ENCODE data around the gene FOXO4. TPM values are rescaled to one million over a fixed set of nuclear protein-coding genes. Genes with fewer than 3 reads are reported as not detected.
"Not testable (repeated sequence)": the region's sequence is repeated elsewhere in the genome, so short reads cannot be mapped to it uniquely, and the experiment has no call there.

Gene FOXO4
- 10.6 and 11.6 TPM in 2 replicates for total RNA-seq

- no peaks in the 10 kb centered on the region for H3K27me3 Mint-ChIP-seq (ENCODE audit: low read depth)
These were observed at the start of gene FOXO4 for GRCh38 chrX:71095555-71095980. Gene FOXO4 (plus strand): TSS chrX:71095851. CDS start chrX:71096529, 678 bp downstream.

GRCh38 chrX:71047891-71048290 is 47.8 kb upstream of the FOXO4 start:
- H3K4me3 Mint-ChIP-seq (ENCODE audit: low read depth); DNase-seq (ENCODE audit: low spot score); intact Hi-C loops (cut with micrococcal nuclease); H3K27me3 Mint-ChIP-seq (ENCODE audit: low read depth); H3K27ac Mint-ChIP-seq; H3K4me1 Mint-ChIP-seq (ENCODE audit: low read depth); H3K36me3 Mint-ChIP-seq (ENCODE audit: low read depth); H3K9me3 Mint-ChIP-seq: not testable (repeated sequence)

More at GRCh38 chrX:71095555-71095980, at the start of gene FOXO4:
- peak within 1 kb of the TSS; percentile 94 for H3K27ac Mint-ChIP-seq
- peak within 1 kb of the TSS; percentile 94 for H3K4me3 Mint-ChIP-seq (ENCODE audit: low read depth)
- H3K4me1 Mint-ChIP-seq (ENCODE audit: low read depth): peaks cover 19% of the 10 kb centered on the region
- intact Hi-C loops (cut with micrococcal nuclease): loop anchor here (2.0 to 5.0 kb wide), 2 partner anchors 27 to 87 kb away; partner anchors contain the start of gene SNX12
- DNase-seq (ENCODE audit: low spot score): peak; percentile 84
- no peaks in the 10 kb centered on the region for H3K36me3 Mint-ChIP-seq (ENCODE audit: low read depth)
- no peaks in the 10 kb centered on the region for H3K9me3 Mint-ChIP-seq

- Mint-ChIP-seq H3K4me1 (ENCODE audit: low read depth) (peaks cover 11% of the 10 kb centered on the region), H3K27ac (no peak overlapping the region), H3K4me3 (ENCODE audit: low read depth) (peak overlapping the region; percentile 58), H3K27me3 (ENCODE audit: low read depth) (no peaks in the 10 kb centered on the region), H3K9me3 (no peaks in the 10 kb centered on the region), H3K36me3 (ENCODE audit: low read depth) (peaks cover 14% of the 10 kb centered on the region)
- no peak for DNase-seq (ENCODE audit: low spot score)
- intact Hi-C loops (cut with micrococcal nuclease): no loop called here
These were observed 42.9 kb upstream of the FOXO4 start for GRCh38 chrX:71052721-71053120.

- DNase-seq (ENCODE audit: low spot score): peak; percentile 9
- peaks cover 16% of the 10 kb centered on the region for H3K4me1 Mint-ChIP-seq (ENCODE audit: low read depth)
- intact Hi-C loops (cut with micrococcal nuclease): no loop called here
These were observed 42.4 kb upstream of the FOXO4 start for GRCh38 chrX:71053217-71053621.

GRCh38 chrX:71056867-71057266 is 38.8 kb upstream of the FOXO4 start:
- intact Hi-C loops (cut with micrococcal nuclease): no loop called here
- Mint-ChIP-seq H3K27me3 (ENCODE audit: low read depth) (no peaks in the 10 kb centered on the region), H3K36me3 (ENCODE audit: low read depth) (peaks cover 46% of the 10 kb centered on the region), H3K9me3 (no peaks in the 10 kb centered on the region), H3K4me1 (ENCODE audit: low read depth) (peaks cover 28% of the 10 kb centered on the region), H3K27ac (no peak overlapping the region), H3K4me3 (ENCODE audit: low read depth) (no peak overlapping the region)
- DNase-seq (ENCODE audit: low spot score): no peak

More at GRCh38 chrX:71053217-71053621, 42.4 kb upstream of the FOXO4 start:
- Mint-ChIP-seq H3K27me3 (ENCODE audit: low read depth) (no peaks in the 10 kb centered on the region), H3K36me3 (ENCODE audit: low read depth) (peaks cover 19% of the 10 kb centered on the region), H3K4me3 (ENCODE audit: low read depth) (peak overlapping the region; percentile 58), H3K9me3 (no peaks in the 10 kb centered on the region), H3K27ac (no peak overlapping the region)

- Mint-ChIP-seq H3K36me3 (ENCODE audit: low read depth) (peaks cover 52% of the 10 kb centered on the region), H3K4me3 (ENCODE audit: low read depth) (peak overlapping the region; percentile 26), H3K4me1 (ENCODE audit: low read depth) (peaks cover 28% of the 10 kb centered on the region), H3K27ac (peak overlapping the region; percentile 72), H3K27me3 (ENCODE audit: low read depth) (no peaks in the 10 kb centered on the region), H3K9me3 (no peaks in the 10 kb centered on the region)
- intact Hi-C loops (cut with micrococcal nuclease): no loop called here
- DNase-seq (ENCODE audit: low spot score): no peak
These were observed 37.7 kb upstream of the FOXO4 start for GRCh38 chrX:71057848-71058530.

- intact Hi-C loops (cut with micrococcal nuclease): no loop called here
- Mint-ChIP-seq H3K9me3 (no peaks in the 10 kb centered on the region), H3K36me3 (ENCODE audit: low read depth) (peaks cover 56% of the 10 kb centered on the region), H3K4me3 (ENCODE audit: low read depth) (no peak overlapping the region), H3K27ac (no peak overlapping the region), H3K27me3 (ENCODE audit: low read depth) (no peaks in the 10 kb centered on the region), H3K4me1 (ENCODE audit: low read depth) (peaks cover 35% of the 10 kb centered on the region)
- DNase-seq (ENCODE audit: low spot score): no peak
These were observed 35.5 kb upstream of the FOXO4 start for GRCh38 chrX:71060127-71060526.

GRCh38 chrX:71067089-71067488 is 28.6 kb upstream of the FOXO4 start:
- Mint-ChIP-seq H3K4me3 (ENCODE audit: low read depth) (peak overlapping the region; percentile 99), H3K4me1 (ENCODE audit: low read depth) (peaks cover 15% of the 10 kb centered on the region), H3K9me3 (no peaks in the 10 kb centered on the region), H3K27ac (no peak overlapping the region), H3K27me3 (ENCODE audit: low read depth) (peaks cover 1% of the 10 kb centered on the region), H3K36me3 (ENCODE audit: low read depth) (peaks cover 23% of the 10 kb centered on the region)
- intact Hi-C loops (cut with micrococcal nuclease): no loop called here
- no peak for DNase-seq (ENCODE audit: low spot score)

- peaks cover 5% of the 10 kb centered on the region for H3K27me3 Mint-ChIP-seq (ENCODE audit: low read depth)
- peaks cover 21% of the 10 kb centered on the region for H3K36me3 Mint-ChIP-seq (ENCODE audit: low read depth)
- intact Hi-C loops (cut with micrococcal nuclease): loop anchor here (1.0 to 2.0 kb wide), 2 partner anchors 27 to 44 kb away; partner anchors contain the start of genes FOXO4 and IL2RG
- no peak for DNase-seq (ENCODE audit: low spot score)
- H3K4me1 Mint-ChIP-seq (ENCODE audit: low read depth): peaks cover 15% of the 10 kb centered on the region
- peak overlapping the region; percentile 95 for H3K27ac Mint-ChIP-seq
- no peaks in the 10 kb centered on the region for H3K9me3 Mint-ChIP-seq
- peak overlapping the region; percentile 99 for H3K4me3 Mint-ChIP-seq (ENCODE audit: low read depth)
These were observed 28.0 kb upstream of the FOXO4 start for GRCh38 chrX:71067712-71068043.

GRCh38 chrX:71068044-71068918 is 27.4 kb upstream of the FOXO4 start, which contains the start of gene SNX12:
Gene SNX12 (minus strand): TSS chrX:71068334. CDS start chrX:71068306, 28 bp downstream.
- H3K4me1 Mint-ChIP-seq (ENCODE audit: low read depth): peaks cover 15% of the 10 kb centered on the region
- H3K9me3 Mint-ChIP-seq: no peaks in the 10 kb centered on the region
- peak within 1 kb of the TSS; percentile 95 for H3K27ac Mint-ChIP-seq
- peaks cover 18% of the 10 kb centered on the region for H3K36me3 Mint-ChIP-seq (ENCODE audit: low read depth)
- peaks cover 10% of the 10 kb centered on the region for H3K27me3 Mint-ChIP-seq (ENCODE audit: low read depth)
- peak within 1 kb of the TSS; percentile 99 for H3K4me3 Mint-ChIP-seq (ENCODE audit: low read depth)
- intact Hi-C loops (cut with micrococcal nuclease): loop anchor here (1.0 to 2.0 kb wide), 2 partner anchors 27 to 43 kb away; partner anchors contain the start of genes FOXO4 and IL2RG
- peak; percentile 87 for DNase-seq (ENCODE audit: low spot score)

- DNase-seq (ENCODE audit: low spot score): no peak
- Mint-ChIP-seq H3K4me3 (ENCODE audit: low read depth) (no peak overlapping the region), H3K9me3 (no peaks in the 10 kb centered on the region), H3K4me1 (ENCODE audit: low read depth) (peaks cover 9% of the 10 kb centered on the region), H3K36me3 (ENCODE audit: low read depth) (peaks cover 9% of the 10 kb centered on the region), H3K27me3 (ENCODE audit: low read depth) (peaks cover 25% of the 10 kb centered on the region), H3K27ac (no peak overlapping the region)
- intact Hi-C loops (cut with micrococcal nuclease): no loop called here
These were observed 25.1 kb upstream of the FOXO4 start for GRCh38 chrX:71070531-71070930.

- intact Hi-C loops (cut with micrococcal nuclease): no loop called here
- Mint-ChIP-seq H3K27me3 (ENCODE audit: low read depth) (peaks cover 4% of the 10 kb centered on the region), H3K4me1 (ENCODE audit: low read depth) (peaks cover 2% of the 10 kb centered on the region), H3K27ac (no peak overlapping the region), H3K9me3 (no peaks in the 10 kb centered on the region), H3K4me3 (ENCODE audit: low read depth) (no peak overlapping the region), H3K36me3 (ENCODE audit: low read depth) (no peaks in the 10 kb centered on the region)
- DNase-seq (ENCODE audit: low spot score): no peak
These were observed 14.1 kb upstream of the FOXO4 start for GRCh38 chrX:71081330-71082123.

Measured in activated T-helper 2 cell treated with anti-CD3 and anti-CD28 coated beads, Interferon-gamma antibody, Interleukin-2, Interleukin-4, amounts not matched to agents 10 μg/mL and 5 μg/mL and 100 μg/mL, durations not matched to agents 14 hours and 24 hours and 36 hours (primary cell).